NCI-H2196 (cell line): ENCODE data around the gene METAP2.
A peak's percentile ranks its signal among the peaks of the same experiment; 100 is the strongest.
"Not testable (repeated sequence)": the region's sequence is repeated elsewhere in the genome, so short reads cannot be mapped to it uniquely, and the experiment has no call there.

Experiments used
- DNase-seq: peaks from one replicate; lab custom pipeline; 2025; ENCODE audit not compliant: unreplicated experiment; lab: John Stamatoyannopoulos, UW

Gene METAP2

GRCh38 chr12:95462081-95462480, 11.9 kb upstream of the METAP2 start:
- DNase-seq = no peak

- no peak for DNase-seq
Measured at GRCh38 chr12:95462551-95462950, 11.4 kb upstream of the METAP2 start.

- no peak for DNase-seq
Measured at GRCh38 chr12:95463050-95463449, 10.9 kb upstream of the METAP2 start.

- not testable (repeated sequence) for DNase-seq
Measured at GRCh38 chr12:95463776-95464175, 10.2 kb upstream of the METAP2 start.

- no peak for DNase-seq
Measured at GRCh38 chr12:95465275-95465674, 8.7 kb upstream of the METAP2 start.

- DNase-seq = no peak
Measured at GRCh38 chr12:95470300-95470699, 3.7 kb upstream of the METAP2 start.

GRCh38 chr12:95473231-95473883, 595 bp upstream of the METAP2 start:
- no peak for DNase-seq

- DNase-seq = no peak
Measured at GRCh38 chr12:95474660-95474958, 657 bp downstream of the METAP2 start.

GRCh38 chr12:95480230-95480629, 6.3 kb downstream of the METAP2 start:
- no peak for DNase-seq

GRCh38 chr12:95481072-95481471, 7.1 kb downstream of the METAP2 start:
- no peak for DNase-seq

GRCh38 chr12:95481888-95482287, 7.9 kb downstream of the METAP2 start:
- no peak for DNase-seq

- DNase-seq = not testable (repeated sequence)
Measured at GRCh38 chr12:95482564-95482963, 8.6 kb downstream of the METAP2 start.

- DNase-seq = peak; percentile 27
Measured at GRCh38 chr12:95484524-95484923, 10.6 kb downstream of the METAP2 start.

- no peak for DNase-seq
Measured at GRCh38 chr12:95487024-95487423, 13.1 kb downstream of the METAP2 start.

- DNase-seq = no peak
Measured at GRCh38 chr12:95492462-95492861, 18.5 kb downstream of the METAP2 start.

GRCh38 chr12:95494888-95495287, 20.9 kb downstream of the METAP2 start:
- no peak for DNase-seq

- DNase-seq = no peak
Measured at GRCh38 chr12:95495433-95495832, 21.5 kb downstream of the METAP2 start.

- DNase-seq = no peak
Measured at GRCh38 chr12:95497031-95497430, 23.1 kb downstream of the METAP2 start.

- DNase-seq = no peak
Measured at GRCh38 chr12:95498968-95499367, 25.0 kb downstream of the METAP2 start.

- DNase-seq = no peak
Measured at GRCh38 chr12:95499772-95500171, 25.8 kb downstream of the METAP2 start.

GRCh38 chr12:95504140-95504539, 30.2 kb downstream of the METAP2 start:
- DNase-seq = no peak

GRCh38 chr12:95505039-95505438, 31.1 kb downstream of the METAP2 start:
- DNase-seq = no peak

- DNase-seq = no peak
Measured at GRCh38 chr12:95506707-95507523, 33.0 kb downstream of the METAP2 start.
